GM12873 (cell line): ENCODE results near the gene ZCCHC14.

Experiments
- TF ChIP-seq, protein P1 (sequence below): IDR thresholded peaks from 2 replicates; pipeline ENCODE4 v1.5.1; 2012; ENCODE audit warnings: low read depth, mild to moderate bottlenecking, moderate library complexity, low read length, control low read depth; ENCODE audit not compliant: insufficient read depth; ENCODE audit errors: missing control alignments

The ZCCHC14 gene

DNA sequence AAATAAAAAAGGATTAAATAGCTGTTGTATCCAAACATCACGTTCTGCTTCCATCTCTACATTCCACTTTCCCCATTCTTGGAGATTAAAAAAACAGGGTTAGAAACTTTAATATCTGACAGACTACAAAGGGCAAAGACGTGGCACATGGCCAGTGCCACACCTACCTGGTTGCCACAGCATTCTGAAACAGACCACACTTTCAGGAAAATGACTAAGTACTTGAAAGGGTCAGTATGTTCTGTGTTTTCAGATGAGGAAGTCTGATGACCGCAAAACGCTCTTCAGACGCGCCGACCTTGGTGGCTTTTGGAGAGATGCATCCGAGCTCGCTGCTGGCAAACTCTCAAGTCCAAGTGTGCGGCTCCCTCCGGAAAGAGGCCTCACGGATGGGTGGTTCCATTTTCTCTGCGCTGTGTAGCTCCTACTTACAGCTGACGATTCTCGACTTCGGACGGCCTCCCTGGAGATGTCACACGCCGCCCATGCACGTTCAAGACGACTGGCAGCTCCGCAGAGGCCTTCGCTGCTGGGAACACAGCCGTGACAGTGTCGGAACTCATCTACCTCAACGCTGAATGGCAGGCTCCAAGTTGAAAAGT lies 85.2 kb downstream of the ZCCHC14 start:
- TF ChIP-seq, protein P1, sequence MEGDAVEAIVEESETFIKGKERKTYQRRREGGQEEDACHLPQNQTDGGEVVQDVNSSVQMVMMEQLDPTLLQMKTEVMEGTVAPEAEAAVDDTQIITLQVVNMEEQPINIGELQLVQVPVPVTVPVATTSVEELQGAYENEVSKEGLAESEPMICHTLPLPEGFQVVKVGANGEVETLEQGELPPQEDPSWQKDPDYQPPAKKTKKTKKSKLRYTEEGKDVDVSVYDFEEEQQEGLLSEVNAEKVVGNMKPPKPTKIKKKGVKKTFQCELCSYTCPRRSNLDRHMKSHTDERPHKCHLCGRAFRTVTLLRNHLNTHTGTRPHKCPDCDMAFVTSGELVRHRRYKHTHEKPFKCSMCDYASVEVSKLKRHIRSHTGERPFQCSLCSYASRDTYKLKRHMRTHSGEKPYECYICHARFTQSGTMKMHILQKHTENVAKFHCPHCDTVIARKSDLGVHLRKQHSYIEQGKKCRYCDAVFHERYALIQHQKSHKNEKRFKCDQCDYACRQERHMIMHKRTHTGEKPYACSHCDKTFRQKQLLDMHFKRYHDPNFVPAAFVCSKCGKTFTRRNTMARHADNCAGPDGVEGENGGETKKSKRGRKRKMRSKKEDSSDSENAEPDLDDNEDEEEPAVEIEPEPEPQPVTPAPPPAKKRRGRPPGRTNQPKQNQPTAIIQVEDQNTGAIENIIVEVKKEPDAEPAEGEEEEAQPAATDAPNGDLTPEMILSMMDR, result no peak

DNA sequence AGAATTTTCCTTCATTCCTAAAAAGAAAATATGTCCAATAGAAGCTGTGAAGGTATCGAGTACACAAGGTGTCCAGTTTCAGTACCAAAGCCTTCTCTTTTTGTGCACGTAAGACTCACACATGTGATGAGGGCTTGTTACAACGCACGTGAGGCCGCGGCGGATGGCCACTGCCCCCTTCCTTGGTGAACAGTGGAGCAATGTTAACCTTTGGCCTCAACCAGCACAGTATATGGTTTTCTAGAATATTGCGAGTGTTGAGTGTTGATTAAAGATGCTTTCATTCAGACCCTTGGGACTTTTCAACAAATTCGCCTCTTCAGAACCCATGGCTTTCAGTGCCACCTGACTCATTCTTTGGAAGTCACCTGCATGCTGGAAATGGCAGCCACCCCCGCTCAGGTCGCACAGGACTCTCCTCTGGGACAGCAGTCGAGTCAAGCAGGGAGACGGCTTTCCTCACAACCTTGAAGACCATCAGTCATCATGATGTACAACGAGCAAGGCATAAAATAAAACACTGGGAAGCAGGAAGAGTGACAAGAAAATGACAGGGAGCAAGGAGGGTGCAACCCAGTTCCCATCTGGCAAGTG lies 86.2 kb downstream of the ZCCHC14 start:
- TF ChIP-seq, protein P1, result no peak

DNA sequence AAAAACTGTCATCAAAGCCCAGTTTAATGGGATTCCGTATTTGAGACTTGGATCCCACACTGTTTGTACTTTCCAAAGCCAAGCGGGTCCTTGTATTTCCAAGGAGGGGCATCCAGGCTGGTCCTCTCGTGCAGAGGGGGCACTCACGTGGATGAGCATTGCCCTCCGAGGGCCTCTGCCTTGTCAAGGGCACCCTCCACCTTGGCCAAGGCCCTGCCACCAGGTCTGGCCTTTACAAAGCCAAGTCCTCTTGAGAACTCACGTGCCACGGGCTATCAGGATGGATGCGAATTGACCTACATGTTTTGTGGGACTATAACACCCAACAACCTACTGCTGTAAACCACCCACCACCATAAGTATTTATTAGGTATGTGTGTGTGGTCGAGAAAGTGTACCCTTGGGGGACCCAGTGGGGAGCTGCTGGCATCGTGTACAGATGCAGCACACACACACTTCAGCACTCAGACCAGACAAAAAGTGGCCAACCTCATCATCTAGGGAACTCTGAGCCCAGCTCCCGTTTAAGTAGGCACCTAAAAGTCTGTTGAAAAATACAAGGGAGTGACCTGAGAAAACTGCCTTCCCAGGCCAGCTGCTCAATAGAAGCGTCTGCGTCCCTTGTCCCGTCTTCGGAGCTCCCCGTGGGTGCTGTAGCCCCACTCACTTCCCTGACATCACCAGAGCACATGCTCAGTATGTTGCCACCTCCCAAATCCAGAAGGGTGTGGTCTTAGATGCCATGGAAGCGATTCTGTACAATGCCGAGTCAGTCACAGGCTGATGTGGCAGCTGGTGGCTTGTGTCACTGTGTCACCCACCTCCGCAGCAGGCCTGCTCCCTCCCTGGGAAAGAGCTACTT lies 87.8 kb downstream of the ZCCHC14 start:
- TF ChIP-seq, protein P1, result no peak

DNA sequence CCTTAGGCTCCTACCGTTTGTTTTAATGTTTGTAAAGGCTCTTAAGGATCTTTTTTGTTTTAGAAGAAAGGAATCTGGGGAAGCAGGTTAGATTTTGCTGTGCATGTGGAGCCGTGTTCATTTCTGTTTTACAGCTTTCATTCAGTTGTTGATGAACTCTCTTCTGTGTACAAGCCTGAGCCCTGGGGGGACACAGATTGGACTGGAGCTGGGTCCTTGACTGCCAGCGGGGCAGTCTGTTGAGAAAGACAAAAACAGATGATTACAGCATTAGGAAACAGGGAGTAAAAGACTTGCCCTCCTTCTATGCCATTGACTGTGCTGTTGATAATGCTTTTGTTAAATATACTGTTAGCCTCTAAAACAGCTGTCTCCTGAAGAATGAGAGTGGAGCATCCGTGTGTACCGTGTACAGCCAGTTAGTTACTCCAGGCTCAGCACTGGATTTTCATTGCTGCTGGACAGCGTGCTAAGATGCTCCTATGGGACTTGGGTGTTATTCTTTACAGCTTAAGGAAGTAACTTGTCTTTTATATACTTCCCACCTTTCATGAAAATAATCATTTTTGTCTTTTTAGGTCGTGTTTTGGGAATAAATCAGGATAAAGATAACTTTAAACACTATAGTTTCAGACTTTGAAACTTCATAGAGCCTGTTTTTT lies 97.5 kb downstream of the ZCCHC14 start:
- TF ChIP-seq, protein P1, result no peak

DNA sequence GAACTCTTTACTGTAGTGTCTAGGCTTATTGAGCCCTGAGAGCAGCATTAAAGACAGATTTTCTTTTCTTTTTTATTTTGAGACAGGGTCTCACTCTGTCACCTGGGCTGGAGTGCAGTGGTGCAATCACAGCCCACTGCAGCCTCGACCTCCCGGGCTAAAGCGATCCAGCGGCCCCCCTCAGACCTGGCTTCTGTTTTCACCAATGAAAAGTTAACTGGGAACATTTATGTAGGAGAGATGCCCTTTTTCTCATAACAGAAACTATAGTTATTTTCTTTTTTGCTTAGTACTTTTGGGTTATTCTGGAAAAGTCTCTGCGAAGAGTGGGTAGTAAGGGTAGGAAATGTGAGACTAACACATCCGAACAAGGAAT lies 99.2 kb downstream of the ZCCHC14 start:
- TF ChIP-seq, protein P1, result no peak

DNA sequence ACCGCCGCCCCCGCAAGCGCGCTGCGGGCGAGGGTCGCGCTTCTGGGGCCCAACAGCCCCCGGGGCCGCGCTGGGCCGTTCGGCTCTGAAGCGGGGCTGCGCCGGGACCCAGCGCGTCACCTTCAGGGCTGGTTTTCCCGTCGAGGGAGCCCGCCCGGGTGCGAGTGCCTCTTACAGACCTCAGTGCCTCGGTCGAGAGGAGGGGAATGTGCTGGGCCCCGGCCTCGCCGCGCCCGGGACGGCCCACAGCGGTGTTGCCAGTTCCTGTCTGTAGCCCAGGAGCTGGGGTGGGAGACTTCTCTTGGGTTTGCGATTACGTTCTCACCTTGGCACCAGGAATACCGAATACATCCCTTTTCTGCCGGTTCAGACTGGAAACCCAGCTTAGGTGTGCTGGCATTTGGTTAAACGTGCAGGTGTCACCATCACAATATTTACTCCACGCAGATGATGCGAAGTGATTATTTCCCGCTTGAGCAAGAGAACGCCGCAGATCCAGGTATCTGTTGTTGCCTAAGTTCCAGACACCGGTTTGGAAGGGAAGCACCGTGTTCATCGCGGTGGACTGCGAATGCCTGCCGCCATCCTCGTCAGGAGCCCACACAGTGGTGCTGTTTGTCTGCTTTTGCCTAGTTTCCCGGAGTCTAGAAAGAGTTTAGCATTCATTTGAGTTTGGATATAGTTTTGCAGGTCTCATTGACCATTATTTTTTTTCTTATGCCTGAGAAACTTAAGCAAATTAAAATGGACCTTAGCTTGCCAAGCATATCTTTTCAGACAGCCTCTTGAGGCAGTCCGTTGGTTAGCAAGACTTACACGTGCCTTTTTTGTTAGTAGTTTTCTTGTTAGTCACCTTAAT lies 99.8 kb downstream of the ZCCHC14 start:
- TF ChIP-seq, protein P1, result peak; percentile 10
